ENCODE measurements around the gene PWWP2B.

Gene PWWP2B

GRCh38 chr10:132446661-132447445 lies 49.9 kb downstream of the PWWP2B start:
- FAIRE-seq: peak; percentile 78
- TF ChIP-seq TAF1 (IDR thresholded peaks at IDR 0.05; ENCODE audit: low read depth, low read length) (no peak), POU2F2 (IDR thresholded peaks at IDR 0.05; ENCODE audit: low read depth, low read length) (no peak), POLR2A (IDR thresholded peaks at IDR 0.05; ENCODE audit: low read depth, low read length) (no peak), SPI1 (IDR thresholded peaks at IDR 0.05; ENCODE audit: low read depth, low read length) (peak; percentile 54; the same call in 1 of the 2 replicates)
- DNase-seq (ENCODE audit: insufficient read length, low spot score): peak; percentile 67

DNA sequence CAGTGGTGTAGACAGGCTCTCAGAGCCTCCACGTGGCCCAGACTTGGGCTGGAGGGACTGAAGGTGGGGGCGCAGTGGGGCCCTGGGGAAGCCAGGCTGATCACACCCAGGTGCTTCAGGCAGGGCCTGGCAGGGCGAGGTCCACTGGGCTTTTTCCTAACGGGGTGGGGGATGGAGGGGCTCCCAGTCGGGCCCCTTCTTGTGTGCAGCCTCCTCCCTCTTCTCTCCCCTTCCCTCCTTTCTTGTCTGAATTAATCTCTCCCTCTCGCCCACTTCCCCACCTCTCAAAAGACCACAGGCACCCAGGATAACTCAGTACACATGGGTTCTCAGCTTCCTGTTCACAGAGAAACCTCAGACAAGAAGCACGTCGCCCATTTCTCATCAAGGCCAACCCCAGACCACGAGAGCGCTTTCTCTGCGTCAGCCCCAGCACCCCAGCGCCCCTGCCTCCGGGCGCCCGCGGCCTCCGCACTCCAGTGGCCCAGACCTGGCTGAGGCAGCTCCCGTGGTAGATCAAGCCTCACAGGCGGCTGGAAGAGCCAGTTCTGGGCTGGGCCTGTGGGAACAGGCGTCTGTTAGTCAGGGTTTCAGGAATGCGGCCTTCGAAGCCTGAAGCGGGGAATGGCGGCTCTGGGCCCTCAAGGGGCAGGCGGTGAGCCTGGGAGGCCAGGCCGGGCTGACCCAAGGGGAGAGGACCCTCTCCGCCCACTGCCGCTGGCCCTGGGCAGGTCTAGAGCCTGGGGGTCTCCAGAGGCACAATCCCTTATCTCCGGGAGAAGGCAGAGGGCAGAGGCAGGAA lies 50.6 kb downstream of the PWWP2B start:
- FAIRE-seq: peak; percentile 35

DNA sequence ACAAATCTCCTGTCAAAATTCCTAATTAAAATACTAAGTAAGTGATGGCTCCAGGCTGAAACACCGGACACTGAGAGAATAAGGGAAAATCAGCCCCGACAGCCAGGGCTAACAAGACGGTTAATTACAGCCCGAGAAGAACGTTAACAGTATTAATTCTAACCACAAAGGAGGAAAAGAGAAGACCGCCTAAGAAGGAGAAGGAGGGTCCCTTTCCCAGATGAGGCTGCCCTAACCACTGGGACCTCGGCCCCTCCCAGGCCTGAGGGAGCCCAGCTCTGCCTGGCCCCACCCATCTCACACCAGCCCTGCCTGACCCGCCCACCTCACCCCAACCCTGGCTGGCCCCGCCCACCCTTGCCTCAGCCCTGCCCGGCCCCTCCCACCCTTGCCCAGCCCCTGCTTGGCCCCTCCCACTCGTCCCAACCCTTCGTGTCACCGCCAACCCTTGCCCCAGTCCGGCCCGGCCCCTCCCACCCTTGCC lies 51.3 kb downstream of the PWWP2B start:
- TF ChIP-seq POU2F2 (IDR thresholded peaks at IDR 0.05; ENCODE audit: low read depth, low read length) (no peak), SPI1 (IDR thresholded peaks at IDR 0.05; ENCODE audit: low read depth, low read length) (no peak), PAX5 (IDR thresholded peaks at IDR 0.05; ENCODE audit: insufficient read depth, low read length, severe bottlenecking) (no peak), POLR2AphosphoS5 (IDR thresholded peaks at IDR 0.05; ENCODE audit: low read depth, low read length) (no peak), POLR2A (IDR thresholded peaks at IDR 0.05; ENCODE audit: low read depth, low read length) (no peak), TAF1 (IDR thresholded peaks at IDR 0.05; ENCODE audit: low read depth, low read length) (no peak)
- DNase-seq (ENCODE audit: insufficient read length, low spot score) (peak; percentile 63), FAIRE-seq (peak; percentile 92)

More for the DNA sequence above, 50.6 kb downstream of the PWWP2B start:
- no peak for DNase-seq (ENCODE audit: insufficient read length, low spot score)
- TF ChIP-seq TAF1 (IDR thresholded peaks at IDR 0.05; ENCODE audit: low read depth, low read length) (no peak), SPI1 (IDR thresholded peaks at IDR 0.05; ENCODE audit: low read depth, low read length) (0 out of 2 replicates have a peak, but pooled peaks have one; percentile 16)

DNA sequence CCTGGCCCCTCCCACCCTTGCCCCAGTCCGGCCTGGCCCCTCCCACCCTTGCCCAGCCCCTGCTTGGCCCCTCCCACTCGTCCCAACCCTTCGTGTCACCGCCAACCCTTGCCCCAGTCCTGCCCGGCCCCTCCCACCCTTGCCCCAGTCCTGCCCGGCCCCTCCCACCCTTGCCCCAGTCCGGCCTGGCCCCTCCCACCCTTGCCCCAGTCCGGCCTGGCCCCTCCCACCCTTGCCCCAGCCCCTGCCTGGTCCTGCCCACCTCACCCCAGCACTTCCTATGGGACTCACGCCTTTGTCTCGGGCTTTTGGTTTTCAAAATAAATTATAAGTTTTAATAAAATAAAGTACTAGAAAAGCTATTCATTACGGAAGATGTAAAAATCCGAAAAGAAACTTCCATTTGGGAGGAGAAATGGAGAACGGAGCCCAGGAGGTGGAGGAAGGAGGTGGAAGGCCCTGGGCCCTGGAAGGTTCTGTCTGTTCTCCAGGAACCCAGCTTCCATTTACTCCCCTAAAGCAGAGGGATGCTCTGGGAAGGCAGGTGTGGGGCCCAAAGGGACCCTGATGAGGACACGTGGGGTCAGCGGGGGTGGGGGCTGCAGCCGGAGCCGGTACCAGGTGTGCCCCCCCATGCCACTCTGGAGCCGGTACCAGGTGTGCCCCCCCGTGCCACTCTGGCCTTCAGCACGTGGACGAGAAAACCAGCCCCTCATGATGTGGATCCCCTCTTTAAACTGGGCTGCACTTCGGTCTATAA lies 52.2 kb downstream of the PWWP2B start:
- DNase-seq (ENCODE audit: insufficient read length, low spot score): no peak
- FAIRE-seq: no peak

DNA sequence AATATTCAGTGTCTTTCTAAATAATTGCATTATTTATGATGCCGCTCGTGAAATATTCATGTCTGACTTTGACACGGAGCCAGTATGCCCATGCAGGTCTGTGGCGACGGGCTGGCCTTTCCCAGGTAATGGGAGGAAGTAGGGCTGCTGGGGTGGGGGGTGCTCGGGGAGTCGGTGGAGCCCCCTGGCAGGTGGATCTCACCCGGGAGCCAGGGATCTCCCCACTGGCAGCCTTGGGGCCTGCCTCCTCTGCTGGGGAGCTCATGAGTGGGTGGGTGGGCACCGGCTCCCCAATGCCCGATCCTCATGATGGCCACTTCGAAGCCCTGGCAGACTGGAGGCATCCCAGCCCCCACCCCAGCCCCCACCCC lies 52.8 kb downstream of the PWWP2B start:
- DNase-seq (ENCODE audit: insufficient read length, low spot score): no peak
- FAIRE-seq: no peak
- no peak for TF ChIP-seq PAX5 (IDR thresholded peaks at IDR 0.05; ENCODE audit: insufficient read depth, low read length, severe bottlenecking)
- no peak for TF ChIP-seq TAF1 (IDR thresholded peaks at IDR 0.05; ENCODE audit: low read depth, low read length)
- TF ChIP-seq SPI1 (IDR thresholded peaks at IDR 0.05; ENCODE audit: low read depth, low read length): no peak
- TF ChIP-seq POLR2A (IDR thresholded peaks at IDR 0.05; ENCODE audit: low read depth, low read length): no peak
- no peak for TF ChIP-seq POLR2AphosphoS5 (IDR thresholded peaks at IDR 0.05; ENCODE audit: low read depth, low read length)
- TF ChIP-seq POU2F2 (IDR thresholded peaks at IDR 0.05; ENCODE audit: low read depth, low read length): no peak

More for the DNA sequence above, 52.2 kb downstream of the PWWP2B start:
- TF ChIP-seq POLR2AphosphoS5 (IDR thresholded peaks at IDR 0.05; ENCODE audit: low read depth, low read length) (no peak), POU2F2 (IDR thresholded peaks at IDR 0.05; ENCODE audit: low read depth, low read length) (no peak), SPI1 (IDR thresholded peaks at IDR 0.05; ENCODE audit: low read depth, low read length) (no peak), TAF1 (IDR thresholded peaks at IDR 0.05; ENCODE audit: low read depth, low read length) (no peak)

DNA sequence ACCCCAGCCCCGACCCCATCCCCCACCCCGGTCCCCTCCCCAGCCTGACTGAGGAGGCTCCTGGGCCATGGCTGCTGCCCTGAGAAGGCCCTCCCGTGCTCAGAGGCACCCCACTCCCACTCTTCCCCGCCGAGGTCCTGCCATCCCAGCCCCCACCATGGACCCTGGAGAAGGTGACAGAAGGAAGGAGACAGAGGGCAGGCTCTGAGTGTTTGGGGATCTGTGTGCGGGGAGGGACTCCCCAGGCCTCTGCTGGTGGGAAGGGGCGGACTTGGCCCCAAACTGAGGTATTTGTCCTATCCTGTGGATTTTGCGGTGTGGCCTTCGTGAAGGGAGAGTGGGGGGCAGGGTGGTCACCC lies 53.4 kb downstream of the PWWP2B start:
- FAIRE-seq: no peak
- no peak for DNase-seq (ENCODE audit: insufficient read length, low spot score)
- TF ChIP-seq TAF1 (IDR thresholded peaks at IDR 0.05; ENCODE audit: low read depth, low read length): no peak
- no peak for TF ChIP-seq PAX5 (IDR thresholded peaks at IDR 0.05; ENCODE audit: insufficient read depth, low read length, severe bottlenecking)
- no peak for TF ChIP-seq POLR2AphosphoS5 (IDR thresholded peaks at IDR 0.05; ENCODE audit: low read depth, low read length)
- TF ChIP-seq POLR2A (IDR thresholded peaks at IDR 0.05; ENCODE audit: low read depth, low read length): no peak
- TF ChIP-seq SPI1 (IDR thresholded peaks at IDR 0.05; ENCODE audit: low read depth, low read length): no peak
- no peak for TF ChIP-seq POU2F2 (IDR thresholded peaks at IDR 0.05; ENCODE audit: low read depth, low read length)

DNA sequence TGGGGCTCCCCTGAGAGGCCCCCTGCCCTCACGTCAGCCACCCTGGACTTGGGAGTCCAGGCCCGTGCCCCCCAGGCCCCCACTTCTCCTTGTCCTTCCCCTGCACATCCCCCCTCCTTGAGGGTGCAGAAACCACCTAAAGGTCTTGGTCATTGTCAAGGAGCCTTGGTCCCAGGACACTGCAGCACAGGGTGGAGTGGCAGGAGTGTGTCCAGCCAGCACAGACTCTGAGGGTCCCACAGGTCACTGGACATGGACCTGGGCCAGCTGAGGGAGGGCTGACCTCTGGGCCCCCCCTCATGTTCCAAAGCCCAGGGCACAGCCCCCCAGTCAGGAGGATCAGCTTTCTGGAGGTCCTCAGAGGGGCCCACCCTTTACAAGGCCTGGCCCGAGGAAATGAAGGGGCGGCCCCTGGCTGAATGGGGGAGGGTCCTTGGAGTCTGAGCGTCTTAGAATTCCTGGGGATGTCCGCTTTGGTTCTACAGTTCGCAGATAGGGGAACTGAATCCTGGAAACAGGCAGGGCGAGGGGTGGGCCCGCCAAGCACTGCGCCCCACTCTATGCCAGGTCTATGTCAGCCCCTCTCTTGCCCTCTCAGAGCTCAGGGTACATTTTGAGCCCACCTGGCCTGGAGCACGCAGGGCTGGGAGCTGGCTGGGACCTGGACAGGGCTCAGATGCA lies 54.0 kb downstream of the PWWP2B start:
- DNase-seq (ENCODE audit: insufficient read length, low spot score): no peak
- no peak for FAIRE-seq
- TF ChIP-seq POU2F2 (IDR thresholded peaks at IDR 0.05; ENCODE audit: low read depth, low read length) (no peak), SPI1 (IDR thresholded peaks at IDR 0.05; ENCODE audit: low read depth, low read length) (no peak), POLR2A (IDR thresholded peaks at IDR 0.05; ENCODE audit: low read depth, low read length) (no peak), TAF1 (IDR thresholded peaks at IDR 0.05; ENCODE audit: low read depth, low read length) (no peak), POLR2AphosphoS5 (IDR thresholded peaks at IDR 0.05; ENCODE audit: low read depth, low read length) (no peak), PAX5 (IDR thresholded peaks at IDR 0.05; ENCODE audit: insufficient read depth, low read length, severe bottlenecking) (no peak)

DNA sequence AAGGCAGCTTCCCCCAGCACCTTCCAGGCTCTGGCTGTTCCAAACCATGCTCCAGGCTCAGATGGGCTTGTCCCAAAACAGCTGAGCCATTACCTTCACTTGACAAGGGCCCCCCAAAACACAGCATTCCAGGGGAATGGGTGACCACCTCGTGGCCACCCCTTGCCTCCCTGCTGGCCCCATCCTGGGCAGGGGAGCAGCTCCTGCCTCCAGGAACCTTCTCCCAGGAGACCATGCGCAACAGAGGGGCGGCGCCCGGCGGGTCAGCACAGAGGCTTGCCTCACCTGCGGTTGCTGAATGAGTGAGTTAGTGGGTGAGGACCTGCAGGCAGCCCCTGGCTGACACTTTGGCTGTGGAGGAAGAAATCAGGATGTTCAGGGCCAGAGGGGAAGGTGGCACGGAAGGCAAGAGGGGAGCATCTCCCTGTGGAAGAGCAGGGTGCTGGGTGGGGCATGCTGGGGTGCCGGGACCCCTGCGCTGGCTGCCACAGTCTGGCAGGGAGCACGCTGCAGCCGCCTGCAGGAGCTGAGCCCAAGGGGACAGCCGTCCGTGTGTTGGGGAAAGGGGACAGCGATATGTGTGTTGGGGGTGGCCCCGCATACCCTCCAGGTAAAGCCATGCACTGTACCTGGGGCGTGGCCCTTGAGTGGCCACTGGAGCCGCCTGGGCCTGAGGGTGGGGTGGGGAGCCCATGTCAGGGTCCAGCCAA lies 54.7 kb downstream of the PWWP2B start:
- no peak for DNase-seq (ENCODE audit: insufficient read length, low spot score)
- no peak for FAIRE-seq
- no peak for TF ChIP-seq POU2F2 (IDR thresholded peaks at IDR 0.05; ENCODE audit: low read depth, low read length)
- no peak for TF ChIP-seq TAF1 (IDR thresholded peaks at IDR 0.05; ENCODE audit: low read depth, low read length)
- TF ChIP-seq SPI1 (IDR thresholded peaks at IDR 0.05; ENCODE audit: low read depth, low read length): no peak
- no peak for TF ChIP-seq PAX5 (IDR thresholded peaks at IDR 0.05; ENCODE audit: insufficient read depth, low read length, severe bottlenecking)
- no peak for TF ChIP-seq POLR2AphosphoS5 (IDR thresholded peaks at IDR 0.05; ENCODE audit: low read depth, low read length)
- no peak for TF ChIP-seq POLR2A (IDR thresholded peaks at IDR 0.05; ENCODE audit: low read depth, low read length)

All from GM12891 (cell line).